Parathyroid adenoma (tissue), 2 donors: ENCODE results near the gene CNOT10.
A peak's percentile ranks its signal among the peaks of the same experiment; 100 is the strongest.

Experiments used
- H2AFZ ChIP-seq: fragments of 300-600 bp; sonication (generic); one replicate; pipeline ENCODE4 v1.7.0; 2017; ENCODE audit warnings: antibody characterized with exemption, mild to moderate bottlenecking
- H3K27ac ChIP-seq: fragments of 300-600 bp; sonication (generic); one replicate; pipeline ENCODE4 v1.7.0; 2017
- H3K27me3 ChIP-seq: fragments of 300-600 bp; sonication (generic); one replicate; pipeline ENCODE4 v1.7.0; 2017; ENCODE audit warnings: low read length; ENCODE audit not compliant: control insufficient read depth, insufficient read depth
- H3K36me3 ChIP-seq: fragments of 300-600 bp; sonication (generic); one replicate; pipeline ENCODE4 v1.7.0; 2017; ENCODE audit warnings: low read length; ENCODE audit not compliant: control insufficient read depth, insufficient read depth
- H3K4me1 ChIP-seq: fragments of 300-600 bp; sonication (generic); one replicate; pipeline ENCODE4 v1.7.0; 2017; ENCODE audit warnings: control low read depth
- H3K4me2 ChIP-seq: fragments of 300-600 bp; sonication (generic); one replicate; pipeline ENCODE4 v1.7.0; 2017; ENCODE audit warnings: low read length
- H3K4me3 ChIP-seq: fragments of 300-600 bp; sonication (generic); one replicate; pipeline ENCODE4 v1.7.0; 2017; ENCODE audit warnings: low read depth, low read length
- H3K79me2 ChIP-seq: fragments of 300-600 bp; sonication (generic); one replicate; pipeline ENCODE4 v1.7.0; 2017; ENCODE audit warnings: control low read depth
- H3K9ac ChIP-seq: fragments of 300-600 bp; sonication (generic); one replicate; pipeline ENCODE4 v1.7.0; 2017; ENCODE audit warnings: mild to moderate bottlenecking
- H3K9me3 ChIP-seq: fragments of 300-600 bp; sonication (generic); one replicate; pipeline ENCODE4 v1.7.0; 2017; ENCODE audit warnings: low read length; ENCODE audit not compliant: control insufficient read depth
- CTCF ChIP-seq: fragments of 300-600 bp; sonication (generic); IDR thresholded peaks from one replicate; pipeline ENCODE4 v1.7.0; 2017; ENCODE audit warnings: antibody characterized with exemption, mild to moderate bottlenecking
- donor health status: primary hyperparathyroidism.

The CNOT10 gene

GRCh38 chr3:32675164-32675563 is 9.8 kb upstream of the CNOT10 start:
- no peaks in the 10 kb centered on the region for H3K9me3 ChIP-seq
- no peaks in the 10 kb centered on the region for H3K79me2 ChIP-seq
- TF ChIP-seq CTCF: no peak
- H3K27ac ChIP-seq: no peak overlapping the region
- no peaks in the 10 kb centered on the region for H3K36me3 ChIP-seq
- H3K9ac ChIP-seq: no peak overlapping the region
- no peaks in the 10 kb centered on the region for H3K4me1 ChIP-seq
- no peak overlapping the region for H3K4me3 ChIP-seq
- H3K27me3 ChIP-seq: no peaks in the 10 kb centered on the region
- H2AFZ ChIP-seq: no peak overlapping the region
- no peak overlapping the region for H3K4me2 ChIP-seq

- no peak overlapping the region for H2AFZ ChIP-seq
- no peaks in the 10 kb centered on the region for H3K9me3 ChIP-seq
- no peaks in the 10 kb centered on the region for H3K4me1 ChIP-seq
- H3K4me3 ChIP-seq: no peak overlapping the region
- H3K4me2 ChIP-seq: no peak overlapping the region
- H3K27ac ChIP-seq: no peak overlapping the region
- TF ChIP-seq CTCF: no peak
- no peaks in the 10 kb centered on the region for H3K79me2 ChIP-seq
- no peaks in the 10 kb centered on the region for H3K36me3 ChIP-seq
- no peak overlapping the region for H3K9ac ChIP-seq
- no peaks in the 10 kb centered on the region for H3K27me3 ChIP-seq
These were observed 9.3 kb upstream of the CNOT10 start for GRCh38 chr3:32675650-32676049.

- Histone ChIP-seq H3K27me3 (no peaks in the 10 kb centered on the region), H2AFZ (no peak overlapping the region), H3K9ac (no peak overlapping the region), H3K79me2 (peaks cover 9% of the 10 kb centered on the region), H3K9me3 (no peaks in the 10 kb centered on the region), H3K4me2 (no peak overlapping the region), H3K27ac (no peak overlapping the region), H3K4me3 (no peak overlapping the region), H3K4me1 (peaks cover 5% of the 10 kb centered on the region), H3K36me3 (no peaks in the 10 kb centered on the region)
- TF ChIP-seq CTCF: no peak
These were observed 3.2 kb upstream of the CNOT10 start for GRCh38 chr3:32681811-32682210.

GRCh38 chr3:32684029-32684799 is 774 bp upstream of the CNOT10 start:
- Histone ChIP-seq H3K79me2 (peaks cover 14% of the 10 kb centered on the region), H3K9me3 (no peaks in the 10 kb centered on the region), H3K4me2 (peak overlapping the region; percentile 70), H3K4me1 (peaks cover 5% of the 10 kb centered on the region), H3K27me3 (no peaks in the 10 kb centered on the region), H3K27ac (peak overlapping the region; percentile 79), H2AFZ (peak overlapping the region; percentile 91), H3K36me3 (no peaks in the 10 kb centered on the region), H3K4me3 (peak overlapping the region; percentile 66), H3K9ac (peak overlapping the region; percentile 34)
- no peak for TF ChIP-seq CTCF
